Activated CD8-positive, alpha-beta memory T cell treated with anti-CD3 and anti-CD28 coated beads, Interleukin-2, amount 10 ng/mL, durations not matched to agents 7 days and 5 days (primary cell): ENCODE data around the gene BCLAF1. TPM values are rescaled to one million over a fixed set of nuclear protein-coding genes. Genes with fewer than 3 reads are reported as not detected.

Experiments used
- ATAC-seq: fragments of 150-1000 bp; cut with Tn5 transposase; one replicate; pipeline ENCODE4 v1.10.0; 2021; ENCODE audit warnings: moderate library complexity
- CTCF ChIA-PET: fragments of 350-600 bp; sonication (Branson Sonifier 250); formaldehyde crosslinking; loops from one replicate; lab custom pipeline; 2021; ENCODE audit warnings: antibody characterized with exemption; lab: Charles Lee
- DNase-seq: peaks from one replicate; pipeline ENCODE4 v3.0.0-alpha.2; 2020
- H3K27ac Mint-ChIP-seq: one replicate; pipeline ENCODE4 v1.8.0; 2021; ENCODE audit warnings: mild to moderate bottlenecking, mixed read lengths
- H3K27me3 Mint-ChIP-seq: one replicate; pipeline ENCODE4 v1.8.0; 2021; ENCODE audit warnings: mixed read lengths
- H3K36me3 Mint-ChIP-seq: one replicate; pipeline ENCODE4 v1.8.0; 2021; ENCODE audit warnings: mild to moderate bottlenecking, mixed read lengths
- H3K4me1 Mint-ChIP-seq: one replicate; pipeline ENCODE4 v1.8.0; 2021; ENCODE audit warnings: mixed read lengths
- H3K4me3 Mint-ChIP-seq: one replicate; pipeline ENCODE4 v1.8.0; 2021; ENCODE audit warnings: mild to moderate bottlenecking, moderate library complexity, mixed read lengths
- H3K9me3 Mint-ChIP-seq: one replicate; pipeline ENCODE4 v1.8.0; 2022; ENCODE audit warnings: low read depth, mixed read lengths
- total RNA-seq, 2 experiments: library from RNA; stranded (reverse); gene quantifications; one replicate each; pipeline ENCODE4 v1.2.3, GENCODE V29; 2021

Gene BCLAF1
- total RNA-seq, 2 experiments from 2014 or later = 127 to 179 TPM

- CTCF ChIA-PET = interaction anchor here (2.6 kb wide), 1 partner anchor 14 kb away, joined by 7 read pairs; no protein-coding TSS in a partner anchor
- Mint-ChIP-seq H3K4me1 (no peaks in the 10 kb centered on the region), H3K27me3 (no peaks in the 10 kb centered on the region), H3K36me3 (no peaks in the 10 kb centered on the region), H3K4me3 (no peak overlapping the region), H3K27ac (no peak overlapping the region), H3K9me3 (no peaks in the 10 kb centered on the region)
- no peak for ATAC-seq
- no peak for DNase-seq
Observed at GRCh38 chr6:136303516-136303915, 13.9 kb upstream of the BCLAF1 start.

- H3K4me1 Mint-ChIP-seq = peaks cover 14% of the 10 kb centered on the region
- H3K27me3 Mint-ChIP-seq = no peaks in the 10 kb centered on the region
- CTCF ChIA-PET = interaction anchor here (0.9 to 1.3 kb wide), 2 partner anchors 58 to 498 kb away, joined by 3 read pairs; partner anchors contain the start of gene MAP3K5
- no peaks in the 10 kb centered on the region for H3K9me3 Mint-ChIP-seq
- no peak for ATAC-seq
- DNase-seq = no peak
- H3K27ac Mint-ChIP-seq = no peak overlapping the region
- no peak overlapping the region for H3K4me3 Mint-ChIP-seq
- no peaks in the 10 kb centered on the region for H3K36me3 Mint-ChIP-seq
Observed at GRCh38 chr6:136294621-136295020, 5.0 kb upstream of the BCLAF1 start.

GRCh38 chr6:136290410-136291010 lies 864 bp upstream of the BCLAF1 start:
- Mint-ChIP-seq H3K4me3 (peak overlapping the region; percentile 95), H3K27ac (peak overlapping the region; percentile 98), H3K4me1 (peaks cover 31% of the 10 kb centered on the region), H3K27me3 (no peaks in the 10 kb centered on the region), H3K9me3 (no peaks in the 10 kb centered on the region), H3K36me3 (peaks cover 19% of the 10 kb centered on the region)
- CTCF ChIA-PET = interaction anchor here (1.0 to 3.2 kb wide), 7 partner anchors 27 to 793 kb away, joined by 3 to 13 read pairs (median 5); partner anchors contain the start of genes AHI1, MAP7 and MTFR2
- ATAC-seq = peak; percentile 34
- peak; percentile 92 for DNase-seq

DNA sequence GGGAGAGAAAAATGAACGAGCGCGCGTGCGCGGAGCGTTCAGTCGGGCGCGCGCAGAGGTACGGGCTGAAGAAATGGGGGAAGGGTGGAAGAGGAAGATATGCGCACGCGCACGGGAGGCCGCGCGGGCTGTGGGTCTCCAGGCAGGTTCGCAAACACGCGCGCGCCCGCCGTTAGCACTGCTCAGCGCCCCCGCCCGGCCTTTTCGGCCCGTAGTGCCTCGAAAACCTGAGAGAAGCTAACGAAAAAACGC lies 393 bp downstream of the BCLAF1 start:
- no peaks in the 10 kb centered on the region for H3K27me3 Mint-ChIP-seq
- H3K4me3 Mint-ChIP-seq = peak overlapping the region; percentile 95
- DNase-seq = peak; percentile 95
- CTCF ChIA-PET = interaction anchor here (1.0 to 3.2 kb wide), 7 partner anchors 16 to 791 kb away, joined by 3 to 13 read pairs (median 5); partner anchors contain the start of genes AHI1, MAP3K5 and MTFR2
- peaks cover 44% of the 10 kb centered on the region for H3K4me1 Mint-ChIP-seq
- peak overlapping the region; percentile 98 for H3K27ac Mint-ChIP-seq
- peaks cover 26% of the 10 kb centered on the region for H3K36me3 Mint-ChIP-seq
- ATAC-seq = peak; percentile 54
- H3K9me3 Mint-ChIP-seq = no peaks in the 10 kb centered on the region

DNA sequence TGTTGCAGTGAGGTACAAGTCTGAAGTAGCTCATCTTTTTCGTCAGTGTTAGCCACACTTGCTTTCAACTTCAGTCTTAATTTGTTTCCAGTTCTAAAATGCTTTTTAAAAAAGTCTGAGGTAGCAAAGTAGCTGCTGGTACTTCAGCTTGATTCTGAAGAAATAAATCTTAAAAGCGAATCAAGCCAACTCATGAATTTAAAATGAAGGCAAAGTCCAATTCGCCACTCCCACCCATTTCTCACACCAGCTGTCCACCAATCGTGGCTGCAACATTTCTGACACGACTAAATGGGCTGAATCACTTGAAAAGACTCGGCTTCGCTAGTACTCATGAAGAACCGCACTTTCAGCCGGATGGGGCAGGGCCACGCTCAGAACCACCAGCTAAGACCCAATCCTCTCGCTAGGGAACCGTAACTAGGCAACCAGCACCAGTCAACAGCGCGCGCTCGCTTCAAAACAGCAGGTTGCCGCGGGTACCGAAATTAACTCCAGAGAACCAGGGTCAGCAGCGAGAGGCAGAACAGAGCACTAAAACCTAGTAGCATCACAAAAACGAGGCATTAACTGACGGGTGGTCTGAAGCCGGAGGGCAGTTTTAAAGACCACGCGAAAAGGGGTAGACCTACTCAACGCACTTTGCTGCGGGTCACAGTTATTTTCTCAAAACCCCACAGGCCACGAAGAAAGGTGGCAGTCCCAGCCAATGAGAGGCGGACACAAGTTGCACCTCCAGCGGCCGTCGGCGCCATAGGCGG lies 900 bp downstream of the BCLAF1 start:
- Mint-ChIP-seq H3K27ac (peak overlapping the region; percentile 98), H3K4me1 (peaks cover 48% of the 10 kb centered on the region), H3K4me3 (peak overlapping the region; percentile 95), H3K9me3 (no peaks in the 10 kb centered on the region), H3K36me3 (peaks cover 26% of the 10 kb centered on the region), H3K27me3 (no peaks in the 10 kb centered on the region)
- DNase-seq (peak; percentile 94), ATAC-seq (peak; percentile 61)
- CTCF ChIA-PET = interaction anchor here (1.0 to 3.2 kb wide), 8 partner anchors 15 to 791 kb away, joined by 3 to 13 read pairs (median 6); partner anchors contain the start of genes AHI1, MAP3K5 and MTFR2

DNA sequence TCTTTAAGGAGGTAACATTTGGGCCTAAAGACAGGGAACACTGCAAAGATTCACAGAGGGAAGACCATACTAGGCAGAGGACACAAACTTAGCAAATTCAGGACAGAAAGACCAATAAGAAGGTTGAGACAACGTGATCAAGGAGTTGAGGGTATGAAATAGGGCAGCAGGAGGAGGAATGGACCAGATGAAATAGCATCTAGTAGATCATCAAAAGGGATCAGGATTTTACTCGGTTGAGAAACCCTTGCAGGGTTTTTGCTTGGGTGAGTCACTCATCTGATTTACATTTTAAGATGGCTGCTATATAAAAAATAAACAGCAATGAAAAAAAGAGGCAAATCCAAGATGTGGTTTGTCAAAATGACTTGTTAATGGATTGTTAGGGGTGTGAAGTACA lies 4.7 kb downstream of the BCLAF1 start:
- DNase-seq (no peak), ATAC-seq (no peak)
- Mint-ChIP-seq H3K36me3 (peaks cover 52% of the 10 kb centered on the region), H3K4me3 (peak overlapping the region; percentile 54), H3K27me3 (no peaks in the 10 kb centered on the region), H3K27ac (peak overlapping the region; percentile 65), H3K4me1 (peaks cover 66% of the 10 kb centered on the region), H3K9me3 (no peaks in the 10 kb centered on the region)
- CTCF ChIA-PET = interaction anchor here (0.7 to 1.6 kb wide), 2 partner anchors 59 to 791 kb away, joined by 3 to 4 read pairs; no protein-coding TSS in a partner anchor

GRCh38 chr6:136282906-136283305 lies 6.7 kb downstream of the BCLAF1 start:
- CTCF ChIA-PET = interaction anchor here (0.6 kb wide), 1 partner anchor 623 kb away, joined by 3 read pairs; no protein-coding TSS in a partner anchor
- H3K36me3 Mint-ChIP-seq = peaks cover 48% of the 10 kb centered on the region
- no peaks in the 10 kb centered on the region for H3K27me3 Mint-ChIP-seq
- ATAC-seq = peak; percentile 11
- no peak for DNase-seq
- peak overlapping the region; percentile 43 for H3K4me3 Mint-ChIP-seq
- H3K27ac Mint-ChIP-seq = peak overlapping the region; percentile 77
- H3K4me1 Mint-ChIP-seq = peaks cover 71% of the 10 kb centered on the region
- H3K9me3 Mint-ChIP-seq = no peaks in the 10 kb centered on the region

GRCh38 chr6:136280032-136280609 lies 9.5 kb downstream of the BCLAF1 start:
- Mint-ChIP-seq H3K36me3 (peaks cover 49% of the 10 kb centered on the region), H3K9me3 (no peaks in the 10 kb centered on the region), H3K27me3 (no peaks in the 10 kb centered on the region), H3K27ac (no peak overlapping the region), H3K4me1 (peaks cover 54% of the 10 kb centered on the region), H3K4me3 (no peak overlapping the region)
- no peak for DNase-seq
- ATAC-seq = no peak
- CTCF ChIA-PET = no interaction called here

DNA sequence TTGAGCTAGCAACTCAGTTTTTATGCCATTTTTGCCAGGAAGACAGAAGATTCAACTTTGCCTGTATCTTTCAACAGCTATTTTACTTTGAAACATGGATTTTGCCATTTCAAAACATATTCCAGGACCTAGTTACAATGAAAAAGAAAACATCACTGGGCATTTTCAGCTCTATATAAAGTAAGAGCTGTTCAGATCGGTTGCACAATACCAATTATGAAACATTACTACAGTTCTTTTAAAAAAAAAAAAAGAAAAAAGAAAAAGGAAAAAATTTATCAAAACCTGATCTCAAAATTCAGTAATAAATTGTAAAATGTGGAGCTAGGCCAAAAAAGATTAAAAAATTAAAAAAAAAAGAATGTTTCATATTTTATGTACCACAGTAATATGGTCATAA lies 15.6 kb downstream of the BCLAF1 start:
- Mint-ChIP-seq H3K4me1 (peaks cover 24% of the 10 kb centered on the region), H3K27ac (no peak overlapping the region), H3K36me3 (peaks cover 64% of the 10 kb centered on the region), H3K4me3 (no peak overlapping the region), H3K9me3 (no peaks in the 10 kb centered on the region), H3K27me3 (no peaks in the 10 kb centered on the region)
- ATAC-seq (no peak), DNase-seq (no peak)
- CTCF ChIA-PET = interaction anchor here (0.8 to 2.3 kb wide), 6 partner anchors 16 to 47 kb away, joined by 3 to 8 read pairs (median 4); partner anchors contain the start of genes BCLAF1 and MTFR2

- DNase-seq (no peak), ATAC-seq (no peak)
- H3K4me3 Mint-ChIP-seq = no peak overlapping the region
- H3K27me3 Mint-ChIP-seq = no peaks in the 10 kb centered on the region
- CTCF ChIA-PET = interaction anchor here (1.1 kb wide), 1 partner anchor 14 kb away, joined by 3 read pairs; no protein-coding TSS in a partner anchor
- H3K4me1 Mint-ChIP-seq = peaks cover 22% of the 10 kb centered on the region
- H3K27ac Mint-ChIP-seq = no peak overlapping the region
- H3K36me3 Mint-ChIP-seq = peaks cover 69% of the 10 kb centered on the region
- no peaks in the 10 kb centered on the region for H3K9me3 Mint-ChIP-seq
Observed at GRCh38 chr6:136265101-136265500, 24.5 kb downstream of the BCLAF1 start.

DNA sequence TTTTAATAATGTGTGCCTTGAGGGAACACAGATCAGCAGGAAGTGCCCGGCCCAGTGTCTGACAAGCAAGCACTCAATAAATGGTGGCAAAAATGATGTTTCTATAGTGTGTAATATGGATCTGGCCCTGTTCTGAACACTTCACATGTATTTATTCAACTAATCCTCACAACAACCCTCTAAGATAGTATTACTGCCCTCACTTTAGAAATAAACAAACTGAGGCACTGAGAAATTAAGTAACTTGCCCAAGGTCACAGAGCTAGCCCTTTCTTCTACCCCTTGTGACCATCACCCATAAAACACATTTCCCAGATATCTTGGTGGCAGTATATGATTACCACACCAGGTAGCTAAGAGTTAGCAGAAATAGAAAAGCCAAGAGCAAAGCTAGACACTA lies 26.7 kb downstream of the BCLAF1 start:
- CTCF ChIA-PET = no interaction called here
- no peak for DNase-seq
- Mint-ChIP-seq H3K4me3 (no peak overlapping the region), H3K27ac (no peak overlapping the region), H3K36me3 (peaks cover 69% of the 10 kb centered on the region), H3K9me3 (no peaks in the 10 kb centered on the region), H3K4me1 (peaks cover 17% of the 10 kb centered on the region), H3K27me3 (no peaks in the 10 kb centered on the region)
- no peak for ATAC-seq

DNA sequence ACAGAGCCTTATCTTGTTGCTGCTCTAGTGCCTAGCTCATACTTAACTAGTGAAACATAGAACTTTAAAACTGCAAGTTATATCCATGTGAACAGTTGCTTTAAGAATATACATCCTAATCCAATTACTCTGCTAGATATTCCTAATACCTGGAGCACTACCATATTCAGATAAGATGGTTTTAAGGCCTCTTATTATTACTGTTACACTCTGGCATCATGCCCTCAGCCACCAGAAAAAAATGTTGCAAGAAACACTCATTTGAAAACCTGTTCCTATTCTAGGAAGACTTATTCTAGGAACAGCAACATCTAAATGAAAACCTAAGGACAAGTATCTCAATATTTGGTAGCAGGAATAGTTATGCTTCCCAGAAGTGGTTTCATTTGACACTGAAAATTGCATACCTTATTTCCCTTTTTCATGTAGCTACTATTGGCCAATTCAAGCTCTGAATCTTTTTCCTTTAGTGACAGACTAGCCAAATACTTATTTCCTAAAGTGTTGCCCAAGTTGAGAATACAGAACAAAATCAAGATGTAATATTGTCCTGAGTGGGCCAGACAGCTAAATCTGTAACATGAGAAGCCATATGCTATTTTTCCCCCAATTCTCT lies 34.7 kb downstream of the BCLAF1 start:
- no peak for DNase-seq
- H3K36me3 Mint-ChIP-seq = peaks cover 32% of the 10 kb centered on the region
- peaks cover 53% of the 10 kb centered on the region for H3K4me1 Mint-ChIP-seq
- CTCF ChIA-PET = interaction anchor here (1.1 to 1.3 kb wide), 2 partner anchors 29 to 63 kb away, joined by 3 to 4 read pairs; no protein-coding TSS in a partner anchor
- peak overlapping the region; percentile 24 for H3K27ac Mint-ChIP-seq
- no peak overlapping the region for H3K4me3 Mint-ChIP-seq
- H3K27me3 Mint-ChIP-seq = no peaks in the 10 kb centered on the region
- H3K9me3 Mint-ChIP-seq = no peaks in the 10 kb centered on the region
- ATAC-seq = no peak

DNA sequence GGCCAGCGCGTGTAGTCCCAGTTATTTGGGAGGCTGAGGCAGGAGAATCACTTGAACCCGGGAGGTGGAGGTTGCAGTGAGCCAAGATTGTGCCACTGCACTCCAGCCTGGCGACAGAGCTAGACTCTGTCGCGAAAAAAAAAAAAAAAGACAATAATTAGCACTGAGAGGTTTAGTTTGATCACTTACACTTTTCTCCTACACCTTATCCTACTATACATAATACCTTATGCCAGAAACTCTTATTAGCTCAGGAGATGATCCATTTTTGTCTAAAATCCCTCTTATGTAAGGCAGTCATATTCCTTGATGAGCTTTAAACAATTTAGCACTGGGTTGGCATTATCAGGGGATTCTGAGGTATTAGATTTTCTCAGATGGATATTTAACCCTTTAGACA lies 35.9 kb downstream of the BCLAF1 start:
- CTCF ChIA-PET = no interaction called here
- H3K36me3 Mint-ChIP-seq = peaks cover 34% of the 10 kb centered on the region
- no peaks in the 10 kb centered on the region for H3K27me3 Mint-ChIP-seq
- H3K9me3 Mint-ChIP-seq = no peaks in the 10 kb centered on the region
- ATAC-seq (no peak), DNase-seq (no peak)
- H3K4me1 Mint-ChIP-seq = peaks cover 63% of the 10 kb centered on the region
- no peak overlapping the region for H3K27ac Mint-ChIP-seq
- H3K4me3 Mint-ChIP-seq = no peak overlapping the region
